Activated T-cell treated with anti-CD3 and anti-CD28 coated beads, Interleukin-2, amount 50 U/mL, for 1 hour (primary cell): Measurements from ENCODE around the gene NGEF.

Source experiments
- DNase-seq: peaks from one replicate; pipeline ENCODE4 v3.0.0-alpha.2; 2020

NGEF gene

DNA sequence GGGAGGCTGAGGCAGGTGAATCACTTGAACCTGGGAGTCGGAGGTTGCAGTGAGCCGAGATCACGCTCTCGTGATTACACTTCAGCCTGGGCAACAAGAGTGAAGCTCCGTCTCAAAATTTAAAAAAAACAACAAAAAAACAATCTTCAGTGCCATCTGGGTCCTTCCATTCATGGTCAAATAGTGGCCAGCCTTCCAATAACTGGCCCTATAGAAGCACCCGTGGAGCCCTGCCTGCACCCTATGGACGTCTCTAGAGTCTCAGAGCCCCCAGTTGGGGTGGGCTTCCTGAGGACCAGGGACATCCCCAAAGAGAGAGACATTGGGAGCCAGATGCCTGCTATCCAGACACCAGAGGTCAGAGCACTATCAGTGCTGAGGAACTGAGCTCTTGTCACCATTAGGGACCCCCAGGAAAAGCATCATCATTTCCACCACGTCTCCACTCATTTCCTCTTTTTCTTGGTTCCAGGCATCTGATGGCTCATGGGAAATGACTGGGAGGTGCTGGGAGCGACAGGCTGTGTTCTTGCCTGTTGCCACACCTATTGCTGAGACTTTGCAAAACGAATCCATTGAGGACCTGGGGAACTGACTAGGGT is 28.8 kb upstream of the NGEF start:
- no peak for DNase-seq

DNA sequence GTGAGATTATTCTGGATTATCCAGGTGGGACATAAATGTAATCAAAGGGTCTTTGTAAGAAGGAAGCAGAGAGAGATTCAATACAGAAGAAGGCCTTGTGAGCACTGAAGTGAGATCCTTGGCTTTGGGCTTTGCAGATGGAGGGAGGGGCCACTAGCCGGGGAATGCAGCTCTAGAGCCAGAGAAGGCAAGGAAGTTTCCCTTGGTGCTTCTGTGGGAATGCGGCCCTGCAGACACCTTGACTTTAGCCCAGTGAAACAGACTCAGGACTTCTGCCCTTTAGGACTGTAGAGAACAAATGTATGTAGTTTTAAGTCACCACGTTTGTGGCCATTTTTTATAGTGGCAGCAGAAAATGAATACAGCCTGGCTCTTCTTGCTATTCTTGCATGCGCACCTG is 27.5 kb upstream of the NGEF start:
- no peak for DNase-seq

DNA sequence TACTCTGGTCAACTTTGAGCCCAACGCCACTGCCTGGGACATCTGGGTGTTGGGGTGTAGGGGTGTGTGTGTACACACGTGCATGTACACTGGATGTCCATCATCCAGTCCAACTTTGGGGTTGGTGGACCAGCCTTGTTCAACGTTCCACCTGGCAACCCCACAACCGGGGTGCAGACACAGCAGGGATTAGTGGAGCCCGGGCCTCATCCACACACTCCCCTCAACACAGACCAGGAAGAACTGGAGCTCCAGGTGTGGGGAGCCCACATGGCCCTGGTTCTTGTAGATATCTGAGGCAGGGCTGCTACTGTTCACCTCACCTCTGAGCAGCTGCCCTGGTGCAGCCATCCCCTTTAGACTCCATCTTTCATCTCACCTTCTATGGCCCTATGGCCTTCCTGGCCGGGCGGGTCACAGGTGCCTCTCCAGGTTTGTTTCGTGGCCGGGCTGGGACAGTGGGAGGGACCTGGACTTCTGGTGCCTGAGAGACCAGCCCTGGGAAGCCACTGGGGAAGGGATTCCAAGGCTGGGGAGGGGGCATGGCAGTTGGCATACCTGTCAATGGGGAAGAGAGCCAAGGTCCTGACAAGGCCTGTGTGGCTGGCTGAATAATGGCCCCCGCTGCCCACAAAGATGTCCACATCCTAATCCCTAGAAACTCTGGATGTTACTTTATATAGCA is 26.9 kb upstream of the NGEF start:
- DNase-seq = no peak

DNA sequence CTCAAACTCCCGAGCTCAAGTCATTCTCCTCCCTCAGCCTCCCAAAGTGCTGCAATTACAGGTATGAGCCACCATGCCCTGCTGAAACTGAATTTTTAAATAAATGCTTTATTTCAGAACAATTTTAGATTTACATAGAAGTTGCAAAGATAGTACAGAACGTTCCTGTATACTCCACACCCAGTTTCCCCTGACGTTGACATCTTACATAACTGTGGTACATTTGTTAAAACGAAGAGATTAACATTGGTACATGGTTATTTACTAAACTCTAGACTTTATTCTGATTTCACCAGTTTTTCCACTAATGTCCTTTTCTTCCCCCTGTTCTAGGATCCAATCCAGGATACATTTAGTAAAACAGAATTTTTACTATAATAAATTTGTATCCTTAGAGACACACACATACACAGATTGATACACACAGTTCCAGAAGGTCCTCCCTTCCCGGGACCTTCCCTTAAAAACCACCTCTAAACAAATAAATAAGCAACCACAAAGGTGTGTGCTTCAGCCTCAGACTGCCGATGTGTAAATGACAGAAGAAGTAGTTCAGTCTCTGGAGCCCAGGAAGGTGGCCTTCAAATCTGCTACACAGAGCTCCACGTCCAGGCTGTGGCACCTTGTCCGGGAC is 26.3 kb upstream of the NGEF start:
- DNase-seq = no peak

DNA sequence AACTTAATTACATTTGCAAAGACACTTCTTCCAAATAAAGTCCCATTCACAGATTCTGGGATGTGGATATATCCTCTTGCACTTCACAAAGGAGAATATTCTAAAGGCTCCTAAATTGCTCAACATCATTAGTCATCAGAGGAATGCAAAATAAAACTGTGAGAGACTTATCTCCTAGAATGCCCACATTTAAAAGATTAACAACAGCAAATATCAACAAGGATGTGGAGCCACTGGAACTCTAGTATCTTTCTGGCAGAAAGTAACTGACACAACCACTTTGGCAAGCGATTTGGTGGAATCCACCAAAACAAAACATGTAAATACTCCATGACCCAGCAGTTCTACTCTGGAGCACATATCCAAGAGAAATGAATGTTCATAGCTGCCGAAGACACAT is 24.0 kb upstream of the NGEF start:
- no peak for DNase-seq

DNA sequence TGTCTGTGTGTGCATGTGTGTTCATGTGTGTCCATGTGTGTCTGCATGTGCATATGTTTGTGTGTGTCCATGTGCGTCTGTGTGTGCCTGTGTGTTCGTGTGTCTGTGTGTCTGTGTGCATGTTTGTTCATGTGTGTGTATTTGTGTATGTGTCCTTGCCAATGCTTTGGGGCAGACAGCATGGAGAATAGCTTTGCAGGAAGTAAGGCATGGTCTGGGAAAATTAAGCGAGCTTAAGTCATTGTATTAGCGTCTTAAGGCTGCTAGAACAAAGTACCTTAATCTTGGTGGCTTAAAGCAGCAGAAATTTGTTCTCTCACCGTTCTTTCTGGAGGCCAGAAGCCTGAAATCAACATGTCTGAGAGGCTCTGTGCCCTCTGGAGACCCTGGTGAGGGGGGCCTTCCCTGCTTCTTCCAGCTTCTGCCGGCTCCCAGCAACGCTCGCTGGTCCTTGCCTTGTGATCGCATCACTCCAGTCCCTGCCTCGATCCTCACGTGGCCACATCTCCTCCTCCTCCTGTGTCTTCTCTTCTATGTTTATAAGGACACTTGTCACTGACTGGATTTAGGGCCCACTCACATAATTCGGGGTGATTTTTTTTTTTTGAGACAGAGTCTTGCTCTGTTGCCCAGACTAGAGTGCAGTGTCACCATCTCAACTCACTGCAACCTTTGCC is 23.2 kb upstream of the NGEF start:
- DNase-seq = no peak

DNA sequence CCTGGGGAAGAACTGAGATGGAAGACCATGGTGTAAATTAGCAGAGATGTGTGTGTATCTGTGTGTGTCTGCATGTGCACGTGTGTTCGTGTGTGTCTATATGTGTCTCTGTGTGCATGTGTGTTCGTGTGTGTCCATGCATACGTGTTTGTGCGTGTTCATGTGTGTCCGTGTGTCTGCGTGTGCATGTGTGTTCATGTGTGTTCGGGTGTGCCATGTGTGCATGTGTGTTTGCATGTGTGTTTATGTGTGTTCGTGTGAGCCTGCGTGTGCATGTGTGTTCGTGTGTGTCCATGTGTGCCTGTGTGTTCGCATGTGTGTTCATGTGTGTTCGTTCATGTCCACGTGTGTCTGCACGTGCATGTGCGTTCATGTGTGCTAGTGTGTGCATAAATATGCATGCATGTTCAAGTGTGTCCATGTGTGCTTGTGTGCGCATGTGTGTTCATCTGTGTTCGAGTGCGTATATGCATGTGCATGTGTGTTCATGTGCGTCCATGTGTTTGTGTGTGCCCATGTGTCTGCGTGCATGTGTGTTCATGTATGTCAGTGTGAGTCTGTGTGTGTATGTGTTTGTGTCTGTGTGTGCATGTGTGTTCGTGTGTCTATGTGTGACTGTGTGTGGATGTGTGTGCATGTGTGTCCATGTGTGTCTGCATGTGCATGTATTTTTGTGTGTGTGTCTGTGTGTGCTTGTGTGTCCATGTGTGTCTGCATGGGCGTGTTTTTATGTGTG is 22.5 kb upstream of the NGEF start:
- no peak for DNase-seq

DNA sequence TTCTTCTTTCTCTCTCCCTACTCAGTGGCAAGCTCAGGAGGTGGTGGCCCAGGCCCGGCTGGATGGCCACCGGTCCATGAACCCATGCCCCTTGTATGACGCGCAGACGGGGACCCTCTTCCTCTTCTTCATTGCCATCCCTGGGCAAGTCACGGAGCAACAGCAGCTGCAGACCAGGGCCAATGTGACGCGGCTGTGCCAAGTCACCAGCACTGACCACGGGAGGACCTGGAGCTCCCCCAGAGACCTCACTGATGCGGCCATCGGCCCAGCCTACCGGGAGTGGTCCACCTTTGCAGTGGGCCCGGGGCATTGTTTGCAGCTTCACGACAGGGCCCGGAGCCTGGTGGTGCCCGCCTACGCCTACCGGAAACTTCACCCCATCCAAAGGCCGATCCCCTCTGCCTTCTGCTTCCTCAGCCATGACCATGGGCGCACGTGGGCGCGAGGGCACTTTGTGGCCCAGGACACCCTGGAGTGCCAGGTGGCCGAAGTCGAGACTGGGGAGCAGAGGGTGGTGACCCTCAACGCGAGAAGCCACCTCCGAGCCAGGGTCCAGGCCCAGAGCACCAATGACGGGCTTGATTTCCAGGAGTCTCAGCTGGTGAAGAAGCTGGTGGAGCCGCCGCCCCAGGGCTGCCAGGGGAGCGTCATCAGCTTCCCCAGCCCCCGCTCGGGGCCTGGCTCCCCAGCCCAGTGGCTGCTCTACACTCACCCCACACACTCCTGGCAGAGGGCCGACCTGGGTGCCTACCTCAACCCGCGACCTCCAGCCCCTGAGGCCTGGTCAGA is 21.2 kb upstream of the NGEF start:
- DNase-seq = no peak

DNA sequence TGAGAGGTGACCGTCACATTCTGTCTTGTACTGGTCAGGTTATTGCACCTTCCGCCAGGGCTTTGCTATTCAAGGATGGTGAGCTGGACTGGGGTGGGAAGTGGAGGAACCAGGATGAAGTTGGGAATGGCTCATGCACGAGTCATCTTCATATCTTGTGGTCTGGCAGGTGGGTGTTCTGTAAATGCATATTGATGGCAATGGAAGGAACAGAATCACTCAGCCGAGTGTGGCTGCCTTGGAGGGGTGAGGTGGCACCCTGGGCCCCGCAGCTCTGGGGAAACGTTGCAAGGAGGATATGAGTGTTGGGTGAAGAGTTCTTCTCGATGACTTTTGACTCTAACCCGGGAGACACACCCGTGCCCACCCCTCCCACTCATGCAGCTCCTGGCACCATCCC is 20.6 kb upstream of the NGEF start:
- no peak for DNase-seq

DNA sequence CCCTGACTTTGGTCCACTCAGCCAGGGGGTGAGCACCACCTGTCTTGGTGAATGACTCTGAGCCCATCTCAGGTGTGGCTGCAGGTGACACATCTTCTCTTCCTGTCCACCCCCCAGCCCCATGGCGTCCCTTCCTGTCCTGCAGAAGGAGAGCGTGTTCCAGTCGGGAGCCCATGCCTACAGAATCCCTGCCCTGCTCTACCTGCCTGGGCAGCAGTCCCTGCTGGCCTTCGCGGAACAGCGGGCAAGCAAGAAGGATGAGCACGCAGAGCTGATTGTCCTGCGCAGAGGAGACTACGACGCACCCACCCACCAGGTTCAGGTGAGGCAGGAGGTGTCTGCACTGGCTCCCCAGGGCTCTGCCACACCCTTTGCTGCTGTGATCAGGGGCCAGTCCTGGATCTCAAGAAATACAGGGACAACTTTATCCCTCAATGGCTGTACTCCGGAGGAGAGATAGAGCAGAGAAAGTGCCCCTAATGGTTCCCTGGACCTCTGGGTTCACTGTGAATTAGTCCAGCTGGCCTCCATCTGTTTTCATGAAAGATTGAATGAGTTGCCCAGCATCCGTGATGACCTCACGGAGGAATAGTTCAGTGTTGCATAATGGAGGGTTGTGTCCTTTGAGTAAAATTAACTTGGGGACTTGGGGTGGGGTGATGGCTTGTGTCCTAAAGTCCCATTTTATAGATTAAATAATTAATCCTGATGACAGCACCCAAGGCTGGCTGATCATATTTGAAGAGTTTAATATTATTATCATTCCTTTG is 19.7 kb upstream of the NGEF start, which contains the start of gene NEU2:
TSS of gene NEU2 (plus strand) at position 122 of the 770 bp plus-strand sequence. CDS start at position 122, 0 bp downstream.
- no peak for DNase-seq

DNA sequence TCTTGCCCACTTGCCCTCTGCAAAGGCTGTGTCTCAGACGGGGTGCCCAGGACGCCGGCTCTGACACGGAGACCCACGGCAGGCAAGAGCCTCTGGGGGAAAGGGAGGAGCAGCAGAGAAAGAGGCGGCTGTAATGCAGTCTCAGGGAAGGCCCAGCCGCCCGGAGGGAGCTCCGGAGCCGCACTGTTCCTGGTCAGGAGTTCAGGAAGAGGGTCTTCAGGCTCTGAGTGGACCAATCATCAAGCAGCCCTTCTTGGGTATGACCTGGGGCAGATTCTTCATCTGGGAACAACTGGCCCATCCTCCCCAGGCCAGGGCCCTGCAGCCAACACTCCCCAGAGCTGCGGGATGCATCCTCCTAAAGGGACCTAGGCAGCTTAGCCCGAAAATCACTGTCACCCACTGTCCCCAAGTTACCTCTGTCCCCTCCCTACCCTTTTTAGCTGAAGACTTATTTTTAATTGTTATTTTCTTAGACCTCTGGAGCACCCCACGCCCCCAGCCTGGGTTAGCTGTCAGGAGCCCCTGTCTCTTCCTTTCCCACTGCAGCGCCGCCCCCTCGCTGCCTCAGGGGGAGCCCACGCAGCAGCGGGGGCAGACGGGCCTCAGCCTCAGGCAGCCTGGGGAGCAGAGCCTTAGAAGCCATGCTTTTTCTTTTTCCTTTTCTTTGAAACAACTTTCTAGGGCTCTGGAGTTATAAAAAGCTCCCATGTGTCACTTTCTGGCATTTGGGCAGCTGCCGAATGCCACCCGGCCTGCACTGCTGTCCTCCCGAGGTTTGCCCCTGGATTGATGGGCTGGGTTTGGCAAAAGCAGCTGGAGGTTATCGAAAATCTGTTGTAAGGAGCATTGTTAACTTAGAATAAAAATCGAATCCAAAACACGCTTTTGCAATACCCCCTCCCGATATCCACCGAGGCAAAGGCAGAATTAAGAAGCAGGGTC is 18.8 kb upstream of the NGEF start:
- no peak for DNase-seq

DNA sequence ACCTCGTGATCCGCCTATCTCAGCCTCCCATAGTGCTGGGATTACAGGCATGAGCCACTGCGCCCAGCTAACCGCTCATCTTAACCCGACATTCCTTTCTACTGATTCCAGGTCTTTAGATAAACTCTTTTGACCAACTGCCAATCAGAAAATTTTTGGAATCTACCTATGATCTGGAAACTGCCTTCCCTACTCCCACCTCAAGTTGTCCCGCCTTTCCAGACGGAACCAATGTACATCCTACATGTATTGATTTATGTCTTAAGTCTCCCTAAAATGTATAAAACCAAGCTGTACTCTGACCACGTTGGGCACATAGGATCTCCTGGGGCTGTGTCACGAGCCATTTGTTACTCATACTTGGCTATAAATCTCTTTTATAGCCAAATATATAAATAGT is 16.3 kb upstream of the NGEF start:
- no peak for DNase-seq

DNA sequence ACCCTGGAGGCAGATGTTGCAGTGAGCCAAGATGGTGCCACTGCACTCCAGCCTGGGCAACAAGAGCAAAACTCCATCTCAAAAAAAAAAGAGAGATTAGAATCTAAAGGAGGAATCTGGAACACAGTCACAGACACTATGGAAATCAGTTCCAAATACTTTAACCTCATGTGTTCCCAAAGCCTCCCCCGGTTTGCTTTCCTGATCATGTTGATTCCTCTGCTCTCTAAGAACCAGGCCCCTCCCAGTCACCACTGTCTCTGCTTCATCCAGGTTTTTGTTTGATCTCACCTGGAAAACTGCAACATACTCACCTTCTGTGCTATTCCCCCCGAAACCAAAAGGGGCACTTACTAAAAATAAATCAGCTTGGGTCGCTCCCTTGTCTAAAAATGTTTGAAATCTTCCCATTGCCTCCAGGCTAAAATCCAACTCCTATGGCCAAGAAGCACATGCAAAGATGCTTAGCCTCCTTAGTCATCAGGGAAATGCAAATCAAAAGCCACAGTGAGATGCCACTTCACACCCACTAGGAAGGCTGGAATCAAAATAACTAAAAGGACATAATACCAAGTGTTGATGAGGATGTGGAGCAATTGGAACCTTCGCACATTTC is 13.2 kb upstream of the NGEF start:
- DNase-seq = no peak

DNA sequence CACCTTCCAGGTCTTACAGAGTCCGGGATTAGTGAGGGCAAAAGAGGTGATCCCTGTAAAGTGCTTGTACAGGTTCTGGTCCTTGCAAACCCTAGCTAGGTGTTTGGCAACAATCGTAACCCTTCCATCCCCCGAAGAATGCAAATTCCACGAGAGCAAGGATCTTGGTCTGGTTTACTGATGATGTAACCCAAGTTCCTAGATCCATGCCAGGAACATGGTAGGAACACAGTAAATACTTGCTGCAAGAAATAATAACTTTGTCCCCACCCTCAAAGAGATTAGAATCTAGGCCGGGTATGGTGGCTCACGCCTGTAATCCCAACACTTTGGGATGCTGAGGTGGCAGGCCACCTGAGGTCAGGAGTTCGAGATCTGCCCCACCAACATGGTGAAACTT is 12.7 kb upstream of the NGEF start:
- no peak for DNase-seq

DNA sequence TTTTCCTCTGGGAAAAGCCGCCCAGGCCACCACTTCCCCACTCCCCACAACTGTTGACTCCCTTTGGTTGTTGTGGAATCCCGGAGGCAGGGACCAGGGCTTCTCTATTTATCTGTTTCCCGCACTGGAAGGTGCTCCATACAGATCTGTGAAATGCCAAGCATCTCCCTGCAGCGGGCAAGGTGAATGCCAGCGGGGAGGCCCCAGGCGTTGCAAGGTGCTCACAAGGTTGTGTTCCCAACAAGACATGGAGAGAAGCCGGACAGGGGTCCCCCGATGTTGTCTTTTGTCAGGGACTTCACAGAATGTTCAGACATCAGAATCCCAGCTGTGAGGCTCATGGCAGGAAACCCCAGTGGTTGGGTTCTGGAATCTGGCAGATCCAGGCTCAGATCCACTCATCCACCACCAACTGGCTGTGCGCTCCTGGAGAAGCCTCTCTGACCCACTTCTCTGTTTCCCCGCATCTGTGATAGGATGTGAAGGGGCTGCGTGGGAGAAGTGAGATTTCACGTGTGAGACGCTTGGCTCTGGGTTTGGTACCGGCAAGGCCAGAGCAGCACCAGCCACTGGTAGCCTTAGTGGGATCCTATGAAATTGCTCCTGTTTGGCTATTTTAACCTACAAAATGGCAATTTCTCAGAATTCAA is 10.8 kb upstream of the NGEF start:
- DNase-seq = no peak

DNA sequence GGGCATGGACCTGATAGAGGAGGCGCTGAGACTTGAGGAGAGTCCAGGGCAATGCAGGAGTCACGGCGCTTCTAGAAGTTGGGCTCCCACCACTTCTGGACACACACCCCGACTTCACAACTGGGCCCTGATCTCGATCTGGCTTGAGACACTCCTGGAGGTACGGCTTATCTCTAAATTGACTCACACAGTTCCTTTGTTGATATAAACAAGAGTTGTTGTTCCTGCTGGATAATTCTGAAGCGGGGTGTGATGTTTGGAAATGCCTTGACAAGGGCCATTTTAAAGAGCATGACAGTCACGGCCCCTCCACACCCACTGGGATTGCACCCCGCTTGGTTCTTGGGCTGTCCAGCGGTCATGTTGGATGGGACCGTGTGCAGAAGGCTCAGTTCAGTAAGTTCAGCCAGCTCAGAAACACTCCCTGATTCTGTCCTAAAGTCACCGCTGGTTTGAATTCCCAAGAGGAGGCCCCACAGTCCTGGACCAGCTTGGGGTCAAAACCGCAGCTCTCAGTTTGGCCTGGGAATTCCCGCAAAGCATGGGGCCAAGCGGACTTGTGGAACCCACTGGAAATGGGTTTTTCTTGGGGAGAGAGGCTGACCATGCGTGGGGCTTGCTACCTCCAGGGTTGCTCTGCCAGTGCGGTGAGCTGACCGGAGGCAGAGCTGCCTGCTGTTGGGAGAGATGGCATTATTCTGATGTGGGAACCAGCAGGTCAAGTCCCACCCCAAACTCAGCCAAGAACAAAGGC is 10.1 kb upstream of the NGEF start:
- no peak for DNase-seq

DNA sequence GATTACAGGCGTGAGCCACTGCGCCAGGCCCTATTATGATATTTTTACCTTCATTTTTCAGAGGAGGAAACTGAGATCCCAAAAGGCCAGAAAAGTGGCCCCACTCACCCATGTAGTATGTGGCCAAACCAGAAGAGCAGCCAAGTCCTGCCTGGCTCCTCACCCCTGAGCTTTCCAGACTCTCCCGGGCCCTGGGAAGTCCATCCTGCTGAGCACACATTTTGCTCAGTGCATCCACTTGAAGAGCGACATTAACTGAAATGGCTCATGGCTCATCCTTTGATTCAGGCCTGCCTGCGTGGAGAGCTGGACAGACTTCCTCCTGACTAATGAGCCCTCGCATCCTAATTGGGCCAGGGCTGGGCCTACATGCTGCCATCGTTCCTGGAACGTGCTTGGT is 9.5 kb upstream of the NGEF start:
- no peak for DNase-seq

DNA sequence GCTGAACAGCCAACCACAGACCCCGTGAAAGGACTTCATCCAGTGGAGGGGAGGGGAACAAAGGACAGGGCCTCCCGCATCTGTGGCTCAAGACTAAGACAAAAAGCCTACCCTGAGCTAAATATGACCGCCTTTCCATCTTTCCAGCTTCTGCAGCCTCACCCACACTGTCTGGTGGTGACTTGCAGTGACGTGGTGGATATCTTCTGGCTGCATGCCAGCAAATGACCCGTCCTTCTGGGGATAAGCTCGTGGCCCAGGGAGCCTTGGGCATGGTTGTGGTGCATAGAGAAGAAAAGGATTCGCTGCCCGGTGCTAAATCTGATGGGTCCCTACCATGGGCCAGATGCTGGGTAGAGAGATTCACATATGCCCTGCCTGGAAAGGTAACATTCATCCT is 8.7 kb upstream of the NGEF start:
- DNase-seq = no peak

DNA sequence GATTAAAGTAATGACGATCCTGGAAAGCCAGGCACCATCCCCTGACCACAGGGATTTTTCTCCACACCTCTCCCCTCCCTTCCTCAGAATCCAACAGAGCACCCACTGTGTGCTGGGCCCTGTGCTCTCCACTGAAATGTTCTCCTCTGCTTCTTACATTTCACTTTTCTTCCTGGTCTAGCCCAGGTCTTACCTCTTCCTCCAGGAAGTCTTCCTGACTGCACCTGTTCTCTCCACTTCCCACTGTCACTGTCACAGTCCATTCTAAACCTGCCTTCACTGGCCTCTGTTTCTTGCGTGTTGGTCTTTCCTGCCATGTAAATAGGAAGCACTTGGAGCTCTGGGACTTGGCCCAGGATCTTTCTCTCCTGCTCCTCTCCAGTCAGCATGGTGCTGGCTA is 7.4 kb upstream of the NGEF start:
- no peak for DNase-seq
